H1 (cell line): ENCODE measurements around the gene GNAO1. TPM values are rescaled to one million over a fixed set of nuclear protein-coding genes. Genes with fewer than 3 reads are reported as not detected.

Source experiments
- CTCF ChIA-PET: fragments of 300-600 bp; sonication (Branson Sonifier 250); formaldehyde crosslinking; loops from one replicate; lab custom pipeline; 2021; ENCODE audit not compliant: partially characterized antibody; lab: Charles Lee
- POLR2A ChIA-PET: fragments of 300-600 bp; sonication (Branson Sonifier 250); formaldehyde crosslinking; loops from one replicate; lab custom pipeline; 2021; ENCODE audit warnings: inconsistent platforms; ENCODE audit not compliant: partially characterized antibody; lab: Charles Lee
- DNase-seq, 2 experiments: peaks; one replicate each; pipeline versions ENCODE4 v3.0.0 to v3.0.0-alpha.2; 2010 to 2022; ENCODE audit warnings: low spot score in 2 of 2, low read depth in 1 of 2, mixed read lengths in 1 of 2
- FAIRE-seq: peaks from 2 replicates; lab custom pipeline; 2011; peaks lifted over from hg19 to GRCh38; lab: Jason Lieb, UNC
- H2AFZ ChIP-seq: 2 replicates; pipeline ENCODE4 v1.8.1; 2012; ENCODE audit warnings: low read length, inconsistent platforms
- H2AK5ac ChIP-seq: 2 replicates; pipeline ENCODE4 v1.6.1; 2013; ENCODE audit warnings: low read depth, low read length
- H2BK120ac ChIP-seq: replicated peaks from 2 replicates; pipeline ENCODE3; 2013; ENCODE audit warnings: low read depth, low read length, inconsistent platforms
- H2BK12ac ChIP-seq: 2 replicates; pipeline ENCODE4 v1.6.1; 2013; ENCODE audit warnings: low read depth, low read length
- H2BK15ac ChIP-seq: 2 replicates; pipeline ENCODE4 v1.6.1; 2013; ENCODE audit warnings: low read length
- H2BK20ac ChIP-seq: 2 replicates; pipeline ENCODE4 v1.6.1; 2013; ENCODE audit warnings: low read length
- H2BK5ac ChIP-seq: 2 replicates; pipeline ENCODE4 v1.6.1; 2013; ENCODE audit warnings: low read depth, low read length
- H3K14ac ChIP-seq: 2 replicates; pipeline ENCODE4 v1.6.1; 2013; ENCODE audit warnings: inconsistent platforms; ENCODE audit not compliant: insufficient read length
- H3K18ac ChIP-seq: 2 replicates; pipeline ENCODE4 v1.6.1; 2013; ENCODE audit warnings: low read length; ENCODE audit errors: extremely low read depth
- H3K23ac ChIP-seq: 2 replicates; pipeline ENCODE4 v1.6.1; 2013; ENCODE audit warnings: inconsistent platforms; ENCODE audit not compliant: insufficient read length
- H3K23me2 ChIP-seq: 2 replicates; pipeline ENCODE4 v1.6.1; 2013; ENCODE audit warnings: low read depth, low read length
- H3K27ac ChIP-seq: 2 replicates; pipeline ENCODE4 v1.6.1; 2011; ENCODE audit warnings: low read depth, low read length, inconsistent platforms
- H3K27me3 ChIP-seq, 4 experiments: replicated peaks in 1 of 4; 1 replicate in 1 of 4; 2 replicates in 3 of 4; pipeline versions ENCODE4 v1.6.1 to v1.8.1; 2011 to 2013; ENCODE audit warnings: low read length in 3 of 4, mild to moderate bottlenecking in 3 of 4, inconsistent platforms in 2 of 4, mixed read lengths in 2 of 4, moderate library complexity in 1 of 4; ENCODE audit not compliant: control insufficient read depth in 3 of 4, insufficient read depth in 3 of 4; ENCODE audit errors: extremely low read depth in 1 of 4
- H3K36me3 ChIP-seq, 4 experiments: 2 replicates each; pipeline versions ENCODE4 v1.6.1 to v1.8.1; 2011 to 2013; ENCODE audit warnings: mild to moderate bottlenecking in 4 of 4, low read length in 3 of 4, moderate library complexity in 2 of 4, control low read depth in 1 of 4, inconsistent platforms in 1 of 4; ENCODE audit not compliant: insufficient read depth in 4 of 4, control insufficient read depth in 2 of 4
- H3K4ac ChIP-seq: replicated peaks from 2 replicates; pipeline ENCODE3; 2013; ENCODE audit warnings: low read length, low read depth, mixed read lengths, inconsistent platforms; ENCODE audit not compliant: insufficient read length
- H3K4me1 ChIP-seq, 4 experiments: replicated peaks in 1 of 4; 1 replicate in 1 of 4; 2 replicates in 3 of 4; pipeline versions ENCODE4 v1.6.1 to v1.8.1; 2011 to 2013; ENCODE audit warnings: low read length in 3 of 4, inconsistent platforms in 2 of 4, mixed read lengths in 1 of 4; ENCODE audit not compliant: insufficient read depth in 4 of 4, control insufficient read depth in 3 of 4
- H3K4me2 ChIP-seq, 2 experiments: 2 replicates each; pipeline versions ENCODE4 v1.6.1 to v1.8.1; 2011 to 2013; ENCODE audit warnings: low read depth in 2 of 2, low read length in 2 of 2, control low read depth in 1 of 2, inconsistent platforms in 1 of 2, mild to moderate bottlenecking in 1 of 2; ENCODE audit not compliant: insufficient read depth in 1 of 2
- H3K4me3 ChIP-seq, 4 experiments: fragments of 200-600, 300-600 bp in 1 of 4; sonication (generic), shearing (Covaris generic), sonication (Bioruptor Twin) in 1 of 4; 2 replicates each; pipeline versions ENCODE4 v1.5.1 to v1.8.1; 2011 to 2016; ENCODE audit warnings: low read length in 4 of 4, low read depth in 3 of 4, control low read depth in 2 of 4, inconsistent platforms in 2 of 4, mild to moderate bottlenecking in 2 of 4, mixed read lengths in 1 of 4, moderate library complexity in 1 of 4; ENCODE audit not compliant: insufficient read depth in 2 of 4; ENCODE audit errors: extremely low read depth in 1 of 4
- H3K56ac ChIP-seq: replicated peaks from 2 replicates; pipeline ENCODE3; 2013; ENCODE audit warnings: low read depth, mild to moderate bottlenecking, mixed read lengths, low read length, inconsistent platforms; ENCODE audit not compliant: insufficient read length
- H3K79me1 ChIP-seq: 2 replicates; pipeline ENCODE4 v1.6.1; 2013; ENCODE audit warnings: low read depth, low read length, control low read depth
- H3K79me2 ChIP-seq, 2 experiments: 2 replicates each; pipeline versions ENCODE4 v1.6.1 to v1.8.1; 2012 to 2013; ENCODE audit warnings: low read length in 2 of 2, mild to moderate bottlenecking in 2 of 2, inconsistent platforms in 1 of 2; ENCODE audit not compliant: insufficient read depth in 2 of 2, control insufficient read depth in 1 of 2
- H3K9ac ChIP-seq, 4 experiments: replicated peaks in 1 of 4; 1 replicate in 1 of 4; 2 replicates in 3 of 4; pipeline versions ENCODE4 v1.6.1 to v1.8.1; 2011 to 2013; ENCODE audit warnings: low read depth in 3 of 4, low read length in 3 of 4, control low read depth in 2 of 4, mild to moderate bottlenecking in 2 of 4, moderate library complexity in 2 of 4, inconsistent platforms in 1 of 4; ENCODE audit errors: extremely low read depth in 1 of 4
- H3K9me3 ChIP-seq, 2 experiments: 2 replicates each; pipeline versions ENCODE4 v1.6.1 to v1.8.1; 2012 to 2013; ENCODE audit warnings: mild to moderate bottlenecking in 2 of 2, moderate library complexity in 2 of 2, control low read depth in 1 of 2, inconsistent platforms in 1 of 2, low read depth in 1 of 2, low read length in 1 of 2, mixed read lengths in 1 of 2; ENCODE audit not compliant: insufficient read depth in 2 of 2
- H4K20me1 ChIP-seq, 2 experiments: replicated peaks in 1 of 2; 2 replicates each; pipeline versions ENCODE3 to v1.8.1; 2011 to 2013; ENCODE audit warnings: inconsistent platforms in 2 of 2, low read length in 2 of 2, mild to moderate bottlenecking in 1 of 2; ENCODE audit not compliant: insufficient read depth in 2 of 2, control insufficient read depth in 1 of 2
- H4K5ac ChIP-seq: 2 replicates; pipeline ENCODE4 v1.6.1; 2013; ENCODE audit warnings: low read length, low read depth, mixed read lengths, inconsistent platforms; ENCODE audit not compliant: insufficient read length
- H4K8ac ChIP-seq: 2 replicates; pipeline ENCODE4 v1.8.0; 2013; ENCODE audit warnings: mild to moderate bottlenecking, moderate library complexity, low read length, inconsistent platforms; ENCODE audit not compliant: insufficient read depth; ENCODE audit errors: extremely low read depth
- H4K91ac ChIP-seq: replicated peaks from 2 replicates; pipeline ENCODE3; 2013; ENCODE audit warnings: low read length, mixed read lengths, inconsistent platforms; ENCODE audit not compliant: insufficient read length
- CHD1 ChIP-seq: IDR thresholded peaks from 2 replicates; pipeline ENCODE4 v1.6.1; 2012; ENCODE audit warnings: low read depth, low read length, improper control_type of control experiment
- NRF1 ChIP-seq: IDR thresholded peaks from 2 replicates; pipeline ENCODE4 v1.6.1; 2011; ENCODE audit warnings: mild to moderate bottlenecking, low read depth, low read length, improper control_type of control experiment
- SP2 ChIP-seq: IDR thresholded peaks from 2 replicates; pipeline ENCODE4 v1.6.1; 2012; ENCODE audit warnings: mild to moderate bottlenecking, low read length, inconsistent platforms
- WGBS, 2 experiments: shearing (Covaris generic) in 1 of 2; methylation state at CpG; one replicate each; pipeline versions ENCODE4 v1.1.6 to v1.1.7; 2013 to 2015; ENCODE audit warnings: low lambda C conversion rate in 2 of 2, mixed read lengths in 2 of 2, inconsistent platforms in 1 of 2, low coverage in 1 of 2, missing lambda C conversion rate in 1 of 2; ENCODE audit not compliant: insufficient replicate concordance in 2 of 2, insufficient coverage in 1 of 2, insufficient read length in 1 of 2; ENCODE audit errors: extremely low coverage in 1 of 2, missing lambda C conversion rate in 1 of 2; 5-methylcytosine and 5-hydroxymethylcytosine counted together
- polyA plus RNA-seq, 7 experiments: library from polyadenylated mRNA; depleted of rRNA in 3 of 7; stranded (reverse) in 5 of 7; unstranded in 2 of 7; fragments of >200 nt in 5 of 7; fragments of 200-250 nt in 2 of 7; gene quantifications; 1 replicate in 5 of 7; 2 replicates in 1 of 7; 4 replicates in 1 of 7; pipeline versions ENCODE4 v1.2.1 to v1.2.3, GENCODE V29; 2011 to 2013; ENCODE audit warnings: missing spikeins in 2 of 7, mixed read lengths in 2 of 7
- total RNA-seq: library from RNA; stranded (reverse); fragmentation: NEBNext Ultra II Directional; extraction: Animal tissue kit (Norgen Biotek cat#: 25700); gene quantifications from 2 replicates; pipeline ENCODE4 v1.2.1, GENCODE V29; 2021

GNAO1 gene
- total and polyA plus RNA-seq, 2 of the 8 experiments (the other 6 are each of a cell fraction or from before 2014, with no cell fraction given), result 6.7 to 34.4 TPM

DNA sequence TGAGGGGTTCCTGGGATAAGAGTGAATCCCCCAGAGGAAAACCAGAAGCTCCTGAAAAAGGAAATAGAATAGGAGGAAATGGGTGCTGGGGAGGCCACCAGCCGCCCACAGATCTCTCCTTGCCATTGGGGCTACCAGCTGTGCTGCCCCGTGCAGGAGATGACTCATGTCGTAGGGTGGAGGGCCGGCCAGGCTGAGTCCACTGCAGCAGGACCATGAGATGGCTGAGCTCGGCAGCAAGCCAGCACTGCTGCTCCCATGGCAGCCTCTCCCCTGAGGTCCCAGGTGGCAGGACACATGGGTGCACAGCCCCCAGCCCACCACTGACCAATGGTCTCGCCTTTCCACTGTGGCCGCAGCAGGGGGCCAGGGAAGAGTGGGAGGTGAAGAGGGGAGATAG, 95.5 kb downstream of the GNAO1 start:
- H3K36me3 ChIP-seq, result no peaks in the 10 kb centered on the region
- H3K9ac ChIP-seq, result no peak overlapping the region
- no peaks in the 10 kb centered on the region for H3K9me3 ChIP-seq
- H3K27ac ChIP-seq, result no peak overlapping the region
- no peaks in the 10 kb centered on the region for H3K79me2 ChIP-seq
- no peak overlapping the region for H3K4me3 ChIP-seq
- no peak overlapping the region for H2BK12ac ChIP-seq
- ChIA-PET POLR2A (interaction anchor here (1.6 kb wide), 1 partner anchor 96 kb away, joined by 4 read pairs; the partner anchor contains the start of gene GNAO1), CTCF (interaction anchor here (0.9 to 3.1 kb wide), 6 partner anchors 9 to 342 kb away, joined by 3 to 26 read pairs (median 8); no protein-coding TSS in a partner anchor)
- H3K14ac ChIP-seq, result no peak overlapping the region
- no peak overlapping the region for H3K56ac ChIP-seq
- H2BK5ac ChIP-seq, result no peak overlapping the region
- H4K5ac ChIP-seq, result no peak overlapping the region
- no peaks in the 10 kb centered on the region for H3K79me1 ChIP-seq
- no peak overlapping the region for H3K23ac ChIP-seq
- H3K23me2 ChIP-seq, result no peaks in the 10 kb centered on the region; the same call in 1 of the 2 replicates
- no peak overlapping the region for H4K91ac ChIP-seq
- no peaks in the 10 kb centered on the region for H3K27me3 ChIP-seq
- 84% methylated on average over 7 of the region's 7 CpGs; no CpG with 5 or more reads in 1 of the 2 experiments for WGBS, 2 experiments
- no peak overlapping the region for H2BK15ac ChIP-seq
- H2AFZ ChIP-seq, result no peak overlapping the region
- H3K18ac ChIP-seq, result no peak overlapping the region
- FAIRE-seq, result no peak
- no peak overlapping the region for H2BK20ac ChIP-seq
- no peak overlapping the region for H3K4me2 ChIP-seq
- no peak overlapping the region for H2BK120ac ChIP-seq
- H4K8ac ChIP-seq, result peak overlapping the region; percentile 5; the same call in 1 of the 2 replicates
- peaks cover 0 to 27% (median 17%) of the 10 kb centered on the region in 4 experiments; a peak in 6 of 7 replicates for H3K4me1 ChIP-seq
- H4K20me1 ChIP-seq, result no peaks in the 10 kb centered on the region
- H2AK5ac ChIP-seq, result no peak overlapping the region
- no peak for DNase-seq
- H3K4ac ChIP-seq, result no peak overlapping the region
- TF ChIP-seq NRF1 (no peak), SP2 (no peak), CHD1 (no peak)
